Suppressor macrophage treated with lipopolysaccharide for 1 hour (primary cell): ENCODE measurements around the gene GPR155.
A peak's percentile ranks its signal among the peaks of the same experiment; 100 is the strongest.
"Not testable (repeated sequence)": the region's sequence is repeated elsewhere in the genome, so short reads cannot be mapped to it uniquely, and the experiment has no call there.

Experiments used
- DNase-seq, 3 donors: peaks; one replicate each; pipeline ENCODE4 v3.0.0-alpha.2; 2020 to 2022

GPR155 gene

DNA sequence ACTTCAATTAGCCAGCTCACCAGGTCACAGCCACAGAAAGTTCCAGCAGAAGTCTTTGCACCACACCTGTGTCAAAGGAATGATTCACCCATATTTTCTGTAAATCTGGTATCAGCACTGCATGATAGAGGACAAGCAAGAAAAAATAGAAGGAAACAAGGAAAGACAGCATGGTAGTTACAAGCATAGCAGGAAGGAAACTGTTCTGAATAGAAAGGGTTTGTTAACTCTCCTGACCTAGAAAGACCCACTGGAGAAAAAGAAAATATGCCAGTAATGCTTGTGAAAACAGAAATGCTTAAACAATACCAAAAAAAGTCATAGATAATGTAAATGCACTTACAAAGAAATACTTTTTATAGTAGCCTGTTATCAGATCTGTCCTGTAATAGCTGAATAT lies 50.5 kb downstream of the GPR155 start:
- DNase-seq = no peak

DNA sequence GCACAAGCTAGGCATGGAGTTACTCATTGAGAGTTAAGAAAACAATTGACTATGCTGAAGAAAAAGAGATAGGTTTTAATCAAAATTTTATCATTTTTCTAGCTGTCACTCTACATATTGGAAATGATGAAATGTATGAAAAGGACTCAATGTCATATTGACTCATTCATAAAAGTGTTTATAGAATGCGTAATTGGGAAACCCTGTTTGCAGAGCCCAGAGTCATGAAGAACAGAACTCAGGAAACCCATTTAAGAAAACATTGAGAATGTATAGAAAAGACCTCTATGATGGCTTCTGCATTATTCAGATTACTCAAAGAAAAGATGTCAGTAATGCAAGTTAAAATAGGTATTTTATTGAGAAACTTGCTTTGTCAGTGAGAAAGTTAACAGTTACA lies 54.9 kb downstream of the GPR155 start:
- DNase-seq = no peak

DNA sequence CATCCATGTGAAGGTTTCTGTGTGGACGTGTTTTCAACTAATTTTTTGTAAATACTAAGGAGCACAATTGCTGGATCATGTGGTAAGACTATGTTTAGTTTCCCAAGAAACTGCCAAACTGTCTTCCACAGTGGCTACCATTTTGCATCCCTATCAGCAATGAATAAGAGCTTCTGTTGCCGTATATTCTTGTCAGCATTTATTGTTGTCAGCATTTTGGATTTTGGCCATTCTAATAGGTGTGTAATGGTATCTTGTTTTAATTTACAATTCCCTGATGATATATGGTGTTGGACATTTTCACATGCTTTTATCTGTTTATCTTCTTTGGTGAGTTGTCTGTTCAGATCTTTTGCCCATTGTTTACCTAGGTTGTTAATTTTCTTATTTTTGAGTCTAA lies 56.8 kb downstream of the GPR155 start:
- no peak for DNase-seq

DNA sequence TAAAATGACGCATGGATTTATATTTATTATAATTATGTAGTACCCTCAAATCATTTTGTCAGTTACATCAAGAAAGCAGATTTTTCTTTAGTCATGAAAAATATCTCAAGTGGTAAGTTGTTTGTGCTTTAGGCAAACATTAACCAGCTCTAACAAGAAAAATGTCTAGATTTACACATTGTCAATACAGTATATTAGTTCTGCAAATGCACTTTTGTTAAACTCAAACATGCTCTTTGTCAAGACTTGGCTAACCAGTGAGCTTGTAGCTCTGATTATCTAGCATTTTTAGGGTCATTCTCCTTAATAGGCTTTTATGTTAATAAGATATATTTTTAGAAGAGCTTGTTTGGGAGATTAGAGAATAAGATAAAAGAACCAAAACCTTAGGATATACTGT lies 58.6 kb downstream of the GPR155 start:
- no peak for DNase-seq

DNA sequence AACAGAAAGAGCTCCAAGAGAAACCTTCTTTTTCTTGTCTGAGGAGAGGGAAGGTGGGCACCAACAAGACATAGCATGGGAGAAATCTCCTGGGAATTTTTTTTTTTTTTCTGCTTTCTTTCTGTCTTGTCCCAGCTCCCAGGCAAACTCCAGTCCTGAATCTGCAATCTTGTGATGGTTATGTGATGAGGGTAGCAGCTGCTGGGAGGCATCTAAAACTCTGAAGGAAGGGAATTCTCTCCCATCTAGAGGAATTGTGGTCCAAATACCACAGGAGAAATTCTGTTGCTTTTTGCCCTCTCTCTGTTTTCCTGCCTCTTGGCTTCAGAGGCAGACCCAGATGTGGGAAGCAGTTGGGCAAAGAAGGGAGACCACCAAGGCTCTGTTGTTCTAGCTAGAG lies 74.6 kb downstream of the GPR155 start:
- no peak for DNase-seq

DNA sequence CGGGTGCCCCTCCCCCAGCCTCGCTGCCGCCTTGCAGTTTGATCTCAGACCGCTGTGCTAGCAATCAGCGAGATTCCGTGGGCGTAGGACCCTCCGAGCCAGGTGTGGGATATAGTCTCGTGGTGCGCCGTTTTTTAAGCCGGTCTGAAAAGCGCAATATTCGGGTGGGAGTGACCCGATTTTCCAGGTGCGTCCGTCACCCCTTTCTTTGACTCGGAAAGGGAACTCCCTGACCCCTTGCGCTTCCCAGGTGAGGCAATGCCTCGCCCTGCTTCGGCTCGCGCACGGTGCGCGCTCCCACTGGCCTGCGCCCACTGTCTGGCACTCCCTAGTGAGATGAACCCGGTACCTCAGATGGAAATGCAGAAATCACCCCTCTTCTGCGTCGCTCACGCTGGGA lies 76.8 kb downstream of the GPR155 start:
- DNase-seq = not testable (repeated sequence)

DNA sequence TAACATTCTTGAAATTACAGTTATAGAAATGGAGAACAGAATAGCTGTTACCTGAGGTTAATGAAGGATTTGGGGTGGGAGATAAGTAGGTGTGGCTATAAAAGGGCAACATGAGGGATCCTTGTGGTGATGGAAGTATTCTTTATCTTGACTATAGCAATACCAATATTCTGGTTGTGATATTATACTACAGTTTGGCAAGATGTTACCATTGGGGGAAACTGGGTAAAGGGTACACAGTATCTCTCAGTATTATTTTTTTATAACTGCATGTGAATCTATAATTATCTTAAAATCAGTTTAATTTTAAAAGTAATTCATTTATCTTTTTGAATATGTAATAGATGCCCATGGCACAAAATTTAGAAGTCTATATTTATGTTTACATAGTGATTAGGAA lies 83.2 kb downstream of the GPR155 start:
- DNase-seq = no peak

DNA sequence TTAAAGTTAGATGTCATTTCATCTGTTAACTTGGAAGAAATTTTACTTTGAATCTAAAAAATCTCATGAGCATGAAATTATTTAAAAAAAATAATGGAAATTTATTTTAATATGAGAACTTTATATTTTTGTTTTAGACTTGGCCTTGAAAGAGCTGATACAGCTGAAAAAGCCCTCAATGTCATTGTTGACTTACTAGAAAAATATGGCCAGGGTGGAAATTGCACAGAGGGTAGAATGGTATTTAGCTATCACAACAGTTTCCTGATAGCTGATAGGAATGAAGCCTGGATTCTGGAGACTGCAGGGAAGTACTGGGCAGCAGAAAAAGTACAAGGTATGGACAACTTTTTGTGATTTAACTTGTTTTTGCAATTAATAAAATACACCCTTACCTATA lies 86.0 kb downstream of the GPR155 start:
- DNase-seq = no peak

DNA sequence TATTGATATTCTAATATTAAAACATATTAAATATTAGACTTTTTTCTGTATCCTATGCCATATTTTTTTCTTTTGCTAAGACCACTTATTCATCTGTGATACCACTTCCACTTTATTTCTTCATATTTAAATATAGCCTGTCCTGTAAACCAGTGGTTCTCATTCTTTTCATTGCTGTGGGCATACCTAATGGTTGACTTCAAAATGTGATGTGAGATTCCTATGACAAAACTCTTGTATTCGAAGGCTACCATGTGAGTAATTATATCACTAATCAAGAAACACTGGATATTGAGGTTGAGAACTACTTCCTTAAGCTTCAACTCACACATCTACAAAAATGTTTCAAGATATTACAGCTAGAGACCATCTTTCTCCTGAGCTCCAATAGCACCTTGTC lies 87.7 kb downstream of the GPR155 start:
- DNase-seq = no peak

DNA sequence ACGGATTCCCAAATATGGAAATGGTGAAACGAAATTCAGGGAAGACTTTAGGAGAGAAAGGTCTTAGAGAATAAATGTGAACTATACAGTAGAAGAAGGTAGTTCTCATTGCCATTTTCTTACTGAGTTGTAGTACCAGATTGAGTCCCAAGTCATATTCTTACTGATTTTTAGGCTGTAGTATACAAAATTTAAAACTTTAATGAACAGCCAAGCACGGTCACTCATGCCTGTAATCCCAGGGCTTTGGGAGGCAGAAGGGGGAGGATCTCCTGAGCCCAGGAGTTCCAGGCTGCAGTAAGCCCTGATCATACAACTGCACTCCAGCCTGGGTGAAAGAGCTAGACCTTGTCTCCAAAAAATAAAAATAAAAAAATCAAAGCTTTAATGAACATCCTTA lies 89.1 kb downstream of the GPR155 start:
- peak in 1 of 3 donors; percentile 8 for DNase-seq

DNA sequence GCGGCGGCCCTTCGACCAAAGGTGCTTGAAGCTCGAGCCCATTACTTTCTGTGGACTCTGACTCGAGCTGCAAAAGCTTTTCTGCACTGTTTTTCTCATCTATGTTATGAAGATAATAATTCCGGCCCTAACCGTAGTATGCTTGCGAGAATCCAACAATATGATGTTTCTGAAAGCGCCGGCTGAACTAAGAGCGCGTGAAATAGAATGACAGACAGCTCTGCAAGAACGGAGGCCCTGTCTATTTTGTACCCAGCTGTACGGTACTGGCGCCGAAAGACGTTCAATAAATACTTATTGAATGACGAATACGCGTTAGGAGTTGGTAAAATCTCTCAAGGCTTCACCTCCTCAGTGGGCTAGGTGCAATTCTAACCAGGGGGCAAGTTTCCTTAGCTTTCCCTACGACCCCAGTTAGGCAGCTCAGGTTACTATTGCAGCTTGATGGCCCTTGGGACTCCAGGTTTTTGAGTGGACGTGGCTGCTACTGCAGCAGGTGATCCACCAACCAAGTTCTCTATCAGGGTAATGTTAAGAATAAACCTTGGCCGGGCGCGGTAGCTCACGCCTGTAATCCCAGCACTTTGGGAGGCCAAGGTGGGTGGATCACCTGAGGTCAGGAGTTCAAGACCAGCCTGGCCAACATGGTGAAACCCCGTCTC lies 90.7 kb downstream of the GPR155 start:
- DNase-seq = peak in 2 of 3 donors; percentile 1 to 21

DNA sequence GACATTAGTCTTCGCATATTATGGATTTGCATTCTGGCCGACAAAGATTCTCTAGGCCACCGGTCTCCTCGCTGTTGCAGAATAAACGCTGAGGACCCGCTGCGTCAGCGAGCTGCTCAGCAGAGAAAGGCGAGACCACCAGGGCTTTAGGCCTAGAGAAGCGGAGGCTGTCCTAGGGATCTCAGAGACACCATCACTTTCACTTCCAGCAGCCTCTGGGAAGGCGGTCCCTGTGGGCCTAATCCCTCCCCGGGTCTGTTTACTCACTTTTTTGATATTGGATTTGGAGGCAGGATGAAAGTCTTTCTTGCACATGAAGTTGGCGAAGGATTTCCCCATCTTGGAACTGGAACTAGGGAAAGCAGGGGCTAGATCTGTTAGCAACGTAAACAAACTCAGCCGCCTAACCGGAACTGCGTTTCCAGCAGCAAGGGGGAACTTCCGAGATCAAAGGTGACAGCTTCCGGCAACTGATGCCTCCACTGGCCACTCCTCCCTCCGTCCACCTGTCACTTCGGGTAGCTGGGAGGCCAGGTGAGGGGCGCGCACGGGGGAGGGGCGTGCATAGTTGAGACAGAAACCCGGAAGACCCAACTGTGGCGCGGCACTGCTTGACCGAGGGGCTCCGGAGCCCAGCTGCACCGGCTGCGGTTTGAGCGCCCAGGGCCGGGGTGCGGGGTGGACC lies 91.4 kb downstream of the GPR155 start, which contains the start of gene SCRN3:
SCRN3 (plus strand) TSS at position 447 of the 685 bp plus-strand sequence. CDS start 2,554 bp downstream, outside the sequence.
- peak; percentile 79 to 83 (median 83) for DNase-seq

DNA sequence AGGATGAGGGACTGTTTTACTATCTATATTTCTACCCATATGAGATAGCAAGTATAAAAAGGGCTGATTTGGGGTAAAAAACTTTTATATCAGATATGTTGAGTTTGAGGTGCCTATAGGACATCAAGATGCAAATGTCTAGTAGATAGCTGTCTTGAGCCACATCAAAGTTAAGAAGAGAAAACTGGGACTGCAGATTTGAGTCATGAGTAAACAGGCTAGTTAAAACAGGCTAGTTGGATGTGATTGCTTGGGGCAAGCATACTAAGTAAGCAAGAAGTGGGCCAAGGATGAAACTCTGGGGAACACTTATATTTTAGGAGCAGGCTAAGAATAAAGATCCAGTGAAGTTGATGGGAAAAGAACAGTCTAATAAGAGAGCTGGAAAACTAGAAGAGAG lies 94.1 kb downstream of the GPR155 start:
- DNase-seq = no peak

DNA sequence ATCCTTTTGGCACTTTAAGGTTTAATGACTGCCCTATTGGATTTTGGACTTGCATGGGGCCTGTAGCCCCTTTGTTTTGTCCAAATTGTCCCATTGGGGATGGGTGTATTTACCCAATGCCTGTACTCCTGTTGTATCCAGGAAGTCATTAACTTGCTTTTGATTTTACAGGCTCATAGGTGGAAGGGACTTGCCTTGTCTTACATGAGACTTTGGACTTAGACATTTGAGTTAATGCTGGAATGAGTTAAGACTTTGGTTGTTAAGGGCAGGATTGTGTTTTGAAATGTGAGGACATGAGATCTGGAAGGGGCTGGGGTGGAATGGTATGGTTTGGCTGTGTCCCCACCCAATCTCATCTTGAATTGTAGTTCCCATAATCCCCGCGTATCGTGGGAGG lies 96.5 kb downstream of the GPR155 start:
- DNase-seq = not testable (repeated sequence)

DNA sequence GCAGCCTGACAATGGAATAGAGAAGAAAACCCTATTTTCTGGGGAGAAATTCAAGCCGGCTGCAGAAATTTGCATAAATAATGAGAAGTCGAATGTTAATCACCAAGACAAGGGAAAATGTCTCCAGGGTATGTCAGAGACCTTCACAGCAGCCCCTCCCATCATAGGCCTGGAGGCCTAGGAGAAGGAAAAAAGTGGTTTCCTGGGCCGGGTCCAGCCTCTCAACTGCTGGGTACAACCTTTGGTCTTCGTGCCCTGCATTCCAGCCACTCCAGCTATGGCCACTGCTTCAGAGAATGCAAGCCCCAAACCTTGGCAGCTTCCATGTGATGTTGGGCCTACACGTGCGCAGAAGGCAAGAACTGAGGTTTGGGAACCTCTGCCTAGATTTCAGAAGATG lies 97.3 kb downstream of the GPR155 start:
- no peak for DNase-seq

DNA sequence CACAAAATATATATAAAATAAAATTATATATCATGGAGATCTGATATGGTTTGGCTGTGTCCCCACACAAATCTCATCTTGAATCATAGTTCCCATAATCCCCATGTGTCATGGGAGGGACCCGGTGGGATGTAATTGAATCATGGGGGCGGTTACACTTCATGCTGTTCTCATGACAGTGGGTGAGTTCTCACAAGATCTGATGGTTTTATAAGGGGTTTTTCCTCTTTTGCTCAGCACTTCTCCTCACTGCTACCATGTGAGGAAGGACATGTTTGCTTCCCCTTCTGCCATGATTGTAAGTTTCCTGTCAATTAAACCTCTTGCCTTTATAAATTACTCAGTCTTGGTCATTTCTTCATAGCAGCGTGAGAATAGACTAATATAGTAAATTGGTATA lies 98.1 kb downstream of the GPR155 start:
- DNase-seq = peak; percentile 62 to 84 (median 69)

DNA sequence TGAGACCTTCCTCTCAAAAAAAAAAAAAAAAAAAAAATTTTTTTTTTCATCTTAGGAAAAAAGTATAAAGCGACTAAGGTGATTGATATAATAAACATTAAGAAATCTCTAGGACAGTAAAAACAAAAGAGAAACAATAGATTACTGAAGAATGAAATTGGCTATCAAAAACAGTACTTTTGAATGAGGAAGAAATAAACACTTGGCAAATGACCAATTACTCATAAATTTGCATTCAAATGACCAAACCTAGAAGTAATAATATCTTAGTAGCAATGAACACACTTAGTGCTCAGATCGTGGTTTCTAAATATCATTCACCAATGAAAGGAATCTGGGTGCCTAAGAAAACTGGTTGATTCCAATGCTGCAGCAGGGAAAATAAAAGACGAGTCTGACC lies 101.6 kb downstream of the GPR155 start:
- peak in 2 of 3 donors; percentile 33 to 54 for DNase-seq

DNA sequence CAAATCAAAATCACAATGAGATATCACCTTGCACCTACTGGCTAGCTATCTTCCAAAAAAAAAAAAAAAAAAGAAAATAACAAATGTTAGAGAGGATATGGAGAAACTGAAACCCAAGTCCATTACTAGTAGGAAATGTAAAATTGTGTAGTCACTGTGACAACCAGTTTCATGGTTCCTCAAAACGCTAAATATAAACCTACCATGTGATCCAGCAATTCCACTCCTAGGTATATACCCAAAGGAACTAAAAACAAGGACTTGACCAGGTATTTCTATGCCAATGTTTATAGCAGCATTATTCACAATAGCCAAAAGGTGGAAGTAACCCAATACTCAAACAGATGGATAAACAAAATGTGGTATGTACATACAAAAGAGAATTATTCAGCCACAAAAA lies 103.0 kb downstream of the GPR155 start:
- peak; percentile 58 to 81 (median 70) for DNase-seq
